ENCODE data around the gene GNG13.

The GNG13 gene

DNA sequence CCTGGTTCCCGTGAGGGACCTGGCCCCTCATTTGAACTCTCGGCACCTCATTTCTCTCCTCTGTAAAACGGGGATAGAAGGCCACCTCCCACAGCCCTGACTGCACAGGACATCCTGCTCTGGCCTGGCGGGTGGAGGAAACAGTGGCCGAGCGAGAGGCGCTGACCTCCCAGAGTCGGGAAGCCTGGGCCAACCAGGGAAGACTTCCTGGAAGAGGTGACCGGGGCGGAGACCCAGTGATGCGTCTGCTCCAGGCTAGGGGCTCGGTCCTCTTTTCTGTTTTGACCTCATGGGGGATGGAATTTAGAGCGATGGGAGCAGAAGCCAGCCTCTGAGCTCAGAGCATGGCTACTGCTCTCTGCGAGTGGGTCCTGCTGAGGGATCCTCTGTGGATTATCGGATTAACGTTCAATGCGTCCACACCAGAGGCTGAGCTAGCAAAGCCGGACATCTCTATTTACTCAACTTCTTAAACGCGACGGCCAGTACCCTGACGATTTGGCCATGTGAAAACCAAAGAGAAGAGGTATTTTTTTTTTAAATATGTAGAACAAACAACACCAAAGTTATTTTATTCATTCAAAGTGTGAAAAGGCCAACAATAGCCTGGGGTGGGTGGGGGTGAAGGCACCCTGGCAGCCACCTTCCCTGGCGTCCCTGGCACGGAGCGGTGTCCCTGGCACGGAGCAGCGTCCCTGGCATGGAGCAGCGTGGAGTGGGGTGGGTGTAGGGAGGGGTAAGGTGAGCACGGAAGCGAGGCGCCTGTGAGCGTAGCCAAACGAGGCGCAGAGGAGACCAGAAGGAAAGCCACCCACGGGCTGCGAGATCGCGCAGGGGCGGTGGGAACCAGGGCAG is 49.2 kb downstream of the GNG13 start:
- H3K4me3 ChIP-seq (ENCODE audit: low read length in 2 of 2) = no peak overlapping the region
- no peaks in the 10 kb centered on the region for H3K4me1 ChIP-seq (ENCODE audit: control insufficient read depth in 2 of 2, insufficient read depth in 2 of 2, low read length in 2 of 2)
- no peaks in the 10 kb centered on the region for H3K36me3 ChIP-seq (ENCODE audit: control insufficient read depth in 2 of 2, insufficient read depth in 2 of 2, low read length in 2 of 2)
- H3K27me3 ChIP-seq (ENCODE audit: control insufficient read depth in 2 of 2, insufficient read depth in 2 of 2, low read length in 2 of 2) = peaks cover 10 to 13% of the 10 kb centered on the region in 2 donors
- no peak overlapping the region for H3K9ac ChIP-seq (ENCODE audit: low read depth in 1 of 2, low read length in 2 of 2)
- H3K9me3 ChIP-seq (ENCODE audit: control insufficient read depth in 2 of 2, low read length in 2 of 2) = no peaks in the 10 kb centered on the region
- no peak overlapping the region for H3K27ac ChIP-seq (ENCODE audit: low read depth in 2 of 2, low read length in 2 of 2)

DNA sequence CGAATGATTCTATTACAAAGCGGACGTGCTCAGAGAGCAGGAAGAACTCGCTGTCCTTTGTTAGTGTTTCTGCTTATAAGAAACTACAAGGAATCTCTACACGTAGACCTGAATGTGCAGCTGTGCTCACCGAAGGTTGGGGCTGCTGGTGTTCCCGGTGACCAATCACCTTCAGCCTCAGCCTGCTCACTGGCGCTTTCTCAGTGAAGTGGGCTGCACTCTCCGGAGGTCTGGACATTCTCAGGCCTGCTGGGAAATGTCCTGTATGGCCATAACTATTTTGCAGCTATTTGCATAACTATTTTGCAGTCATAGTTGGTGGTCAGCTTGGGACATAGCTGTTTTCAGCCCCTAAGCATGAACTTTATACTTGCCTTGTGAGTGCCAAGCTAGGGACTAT is 50.0 kb downstream of the GNG13 start:
- Histone ChIP-seq H3K9me3 (ENCODE audit: control insufficient read depth in 2 of 2, low read length in 2 of 2) (no peaks in the 10 kb centered on the region), H3K9ac (ENCODE audit: low read depth in 1 of 2, low read length in 2 of 2) (no peak overlapping the region), H3K27me3 (ENCODE audit: control insufficient read depth in 2 of 2, insufficient read depth in 2 of 2, low read length in 2 of 2) (peaks cover 10 to 12% of the 10 kb centered on the region in 2 donors), H3K36me3 (ENCODE audit: control insufficient read depth in 2 of 2, insufficient read depth in 2 of 2, low read length in 2 of 2) (no peaks in the 10 kb centered on the region), H3K4me3 (ENCODE audit: low read length in 2 of 2) (no peak overlapping the region), H3K27ac (ENCODE audit: low read depth in 2 of 2, low read length in 2 of 2) (no peak overlapping the region), H3K4me1 (ENCODE audit: control insufficient read depth in 2 of 2, insufficient read depth in 2 of 2, low read length in 2 of 2) (no peaks in the 10 kb centered on the region)

- H3K4me1 ChIP-seq (ENCODE audit: control insufficient read depth in 2 of 2, insufficient read depth in 2 of 2, low read length in 2 of 2) = no peaks in the 10 kb centered on the region
- no peaks in the 10 kb centered on the region for H3K36me3 ChIP-seq (ENCODE audit: control insufficient read depth in 2 of 2, insufficient read depth in 2 of 2, low read length in 2 of 2)
- H3K27ac ChIP-seq (ENCODE audit: low read depth in 2 of 2, low read length in 2 of 2) = no peak overlapping the region
- no peak overlapping the region for H3K9ac ChIP-seq (ENCODE audit: low read depth in 1 of 2, low read length in 2 of 2)
- H3K4me3 ChIP-seq (ENCODE audit: low read length in 2 of 2) = no peak overlapping the region
- peaks cover 10% of the 10 kb centered on the region in 2 donors for H3K27me3 ChIP-seq (ENCODE audit: control insufficient read depth in 2 of 2, insufficient read depth in 2 of 2, low read length in 2 of 2)
- H3K9me3 ChIP-seq (ENCODE audit: control insufficient read depth in 2 of 2, low read length in 2 of 2) = no peaks in the 10 kb centered on the region
Observed at GRCh38 chr16:749010-749409, 51.5 kb downstream of the GNG13 start.
